HG02870 (cell line): Measurements from ENCODE around the gene DCLK1.

ENCODE experiments used
- ATAC-seq: cut with Tn5 transposase; IDR thresholded peaks from one replicate; pipeline ENCODE4 v1.9.1; 2021; ENCODE audit warnings: mild to moderate bottlenecking, moderate library complexity; ENCODE audit not compliant: unreplicated experiment

Gene DCLK1

DNA sequence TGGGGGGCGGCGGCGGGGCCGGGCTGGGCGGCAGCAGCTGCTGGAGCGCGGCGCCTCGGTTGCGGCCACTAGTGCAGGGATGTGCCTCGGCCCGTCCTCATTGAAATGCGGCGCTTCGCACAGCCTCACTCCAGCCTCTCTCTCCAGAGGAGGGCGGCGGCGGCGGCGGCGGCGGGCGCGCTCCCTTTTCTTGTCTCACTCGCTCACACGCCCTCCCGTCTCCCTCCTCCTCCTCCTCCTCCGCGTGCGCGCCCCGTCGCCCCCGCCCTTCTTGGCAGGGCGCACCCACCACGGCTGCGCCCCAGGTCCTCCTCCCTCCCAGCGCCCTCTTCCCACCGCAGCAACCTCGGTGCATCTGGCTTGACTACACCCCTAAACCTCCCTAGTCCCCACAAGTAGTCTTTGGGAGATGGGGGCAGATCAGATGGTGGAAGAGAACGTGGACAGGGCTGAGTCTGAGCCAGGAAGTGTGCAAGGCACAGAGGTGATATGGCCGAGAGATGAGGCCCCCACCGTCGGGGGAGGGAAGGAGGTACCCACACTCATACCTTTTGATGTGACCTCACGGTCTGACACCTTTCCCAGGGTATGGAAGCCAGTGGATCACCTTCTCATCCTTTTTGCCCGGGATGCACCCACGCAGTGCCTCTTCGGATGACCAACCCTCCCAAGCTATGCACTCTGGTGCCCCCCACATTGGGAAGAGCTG lies at the start of gene DCLK1:
TSS of gene DCLK1 (minus strand) at position 161 of the 709 bp plus-strand sequence.
- no peak for ATAC-seq

DNA sequence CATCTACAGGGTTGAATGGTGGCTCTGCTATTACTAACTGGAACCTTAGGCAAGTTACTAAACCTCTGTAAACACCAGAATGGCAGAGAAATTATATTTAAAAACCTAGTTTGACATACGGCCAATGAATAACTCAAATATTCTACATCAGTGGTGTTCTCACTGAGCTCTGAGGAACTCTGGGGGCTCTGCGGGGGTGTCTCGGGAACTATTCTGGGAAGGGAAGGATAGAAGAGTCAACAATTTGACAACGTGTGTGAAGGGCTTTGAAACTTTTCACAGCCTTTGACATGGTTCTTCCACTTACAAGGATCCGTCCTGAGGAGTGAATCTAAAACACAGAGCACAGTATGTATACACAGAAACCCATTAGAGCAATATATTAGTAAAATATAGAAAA lies 44.4 kb upstream of the DCLK1 start:
- ATAC-seq = no peak

- no peak for ATAC-seq
Observed at GRCh38 chr13:36174923-36175322, 43.7 kb upstream of the DCLK1 start.

DNA sequence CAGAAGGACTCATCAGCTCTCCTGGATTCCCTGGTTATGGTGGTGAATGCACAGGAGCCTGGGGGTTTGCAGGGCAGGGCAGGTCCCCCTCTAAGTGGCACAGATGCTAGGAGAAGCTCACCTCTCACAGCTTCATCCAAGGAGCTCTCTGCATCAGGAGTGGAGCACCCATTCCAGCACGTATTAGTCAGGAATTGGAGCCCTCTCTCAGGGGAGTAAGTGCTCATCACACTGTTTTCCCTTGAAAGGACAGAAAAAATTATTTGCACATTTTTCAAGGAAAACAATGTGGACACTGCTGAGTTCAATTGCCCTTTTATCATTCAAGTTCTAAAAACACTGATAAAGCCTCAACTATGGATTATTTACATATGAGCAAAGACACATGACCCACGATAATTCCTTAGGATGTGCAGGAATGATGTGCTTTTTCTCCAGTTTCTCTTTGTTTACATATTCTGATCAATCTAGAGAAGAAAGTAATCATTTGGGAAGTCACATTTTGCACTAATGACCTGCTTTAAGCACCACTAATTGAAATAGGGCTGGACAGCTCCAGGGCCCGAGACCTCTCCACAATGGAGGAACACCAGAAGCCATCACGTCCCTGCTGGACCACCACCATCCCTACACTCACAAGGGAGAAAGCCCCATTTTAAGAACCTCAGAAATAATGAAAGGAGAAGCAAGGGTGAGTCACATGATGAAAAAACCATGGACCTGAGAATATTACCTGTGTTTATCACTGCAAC lies 42.6 kb upstream of the DCLK1 start:
- no peak for ATAC-seq

DNA sequence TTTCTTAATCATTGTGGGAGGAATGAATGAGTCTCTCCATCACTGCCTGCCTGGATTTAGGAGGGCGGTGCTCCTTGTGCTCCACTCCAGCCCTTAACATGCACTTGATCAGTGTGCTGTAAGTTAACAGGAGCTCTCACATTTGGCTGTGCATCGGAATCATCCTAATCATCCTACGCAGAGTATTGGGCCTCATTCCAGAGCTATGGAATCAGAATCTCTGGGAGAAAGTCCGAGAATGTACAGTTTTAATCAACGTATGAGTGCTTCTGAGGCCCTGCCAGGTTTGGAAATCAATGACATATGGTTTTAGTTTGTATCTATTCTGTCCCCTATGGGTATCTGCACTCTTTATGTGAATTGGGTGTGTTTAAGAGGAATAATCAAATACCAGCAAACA lies 34.9 kb upstream of the DCLK1 start:
- ATAC-seq = no peak

- ATAC-seq = no peak
Observed at GRCh38 chr13:36163809-36164308, 32.7 kb upstream of the DCLK1 start.

GRCh38 chr13:36163286-36163685 lies 32.1 kb upstream of the DCLK1 start:
- ATAC-seq = no peak

DNA sequence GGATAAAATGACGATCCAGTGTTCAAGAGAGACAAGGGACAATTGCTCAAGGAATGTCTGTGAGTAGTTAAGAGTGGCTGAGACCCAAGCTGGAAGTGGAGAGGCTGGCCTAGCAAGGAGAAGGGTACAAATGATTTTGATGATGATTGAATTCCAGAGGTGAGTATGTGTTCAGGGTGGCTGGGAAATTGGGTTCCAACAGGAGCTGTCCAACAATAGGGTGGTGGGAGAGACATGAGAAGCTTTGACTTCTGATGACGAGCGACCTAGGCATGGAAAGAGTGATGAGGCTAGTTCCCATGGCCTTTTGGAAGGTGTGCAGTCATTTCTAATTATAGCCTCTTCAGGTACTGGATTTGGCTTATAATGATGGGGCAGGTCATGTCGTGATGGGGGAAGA lies 29.1 kb upstream of the DCLK1 start:
- ATAC-seq = no peak

DNA sequence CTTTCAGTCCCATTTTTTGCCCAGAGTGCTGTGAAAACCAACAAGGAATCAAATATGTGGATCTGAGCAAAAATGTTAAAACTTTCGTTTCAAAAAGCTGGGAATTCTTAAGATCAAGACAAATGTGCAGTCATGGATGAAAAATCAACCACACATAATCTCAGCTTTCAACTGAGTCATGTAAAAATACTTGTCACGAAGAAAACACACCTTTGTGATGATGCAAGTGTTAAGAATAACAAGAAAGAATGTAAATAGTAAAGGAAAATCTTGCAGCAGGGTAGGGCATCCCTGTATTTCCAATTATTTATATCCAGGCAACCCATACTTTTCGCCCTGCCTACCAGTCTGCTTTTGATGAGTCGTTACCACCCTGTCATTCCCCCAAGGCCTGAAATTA lies 27.4 kb upstream of the DCLK1 start:
- ATAC-seq = no peak

DNA sequence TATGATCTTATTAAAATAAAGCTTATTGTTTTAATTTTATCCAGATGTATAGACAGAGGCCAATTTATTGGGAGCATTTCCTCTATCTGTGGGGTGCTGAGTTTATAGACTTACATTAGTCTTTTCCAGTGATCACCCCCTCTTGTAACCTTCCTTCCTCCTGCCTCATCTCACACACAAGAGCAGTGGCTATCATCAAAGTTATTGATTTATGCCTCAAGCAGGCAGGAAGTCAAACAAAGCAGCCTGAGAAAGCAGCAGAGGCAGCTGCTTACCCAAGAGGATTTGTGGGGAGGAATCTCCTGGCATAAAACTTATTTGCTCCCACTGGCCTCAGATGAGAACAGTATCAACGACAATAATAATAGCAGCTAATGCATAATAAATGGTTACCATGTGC lies 26.3 kb upstream of the DCLK1 start:
- ATAC-seq = no peak

- ATAC-seq = no peak
Observed at GRCh38 chr13:36154567-36155291, 23.5 kb upstream of the DCLK1 start.

DNA sequence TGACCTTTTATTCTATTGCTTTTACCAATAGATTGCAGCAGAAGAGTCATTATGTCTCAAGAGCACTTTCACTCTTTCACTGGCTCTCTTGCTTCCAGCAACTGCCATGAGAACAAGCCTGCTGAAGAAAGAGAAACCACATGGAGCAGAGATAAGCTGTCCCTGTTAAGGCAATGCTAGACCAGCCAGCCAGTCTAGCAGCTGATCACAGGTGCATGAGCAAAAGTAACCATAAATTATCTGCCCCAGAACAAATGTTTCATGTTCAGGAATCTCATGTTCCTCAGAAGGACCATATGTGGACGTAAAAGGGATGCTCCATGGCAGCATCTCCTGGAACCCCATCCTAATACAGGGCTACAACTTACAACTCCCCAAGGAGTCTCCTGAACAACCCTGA lies 20.4 kb upstream of the DCLK1 start:
- ATAC-seq = no peak

- no peak for ATAC-seq
Observed at GRCh38 chr13:36148446-36148845, 17.3 kb upstream of the DCLK1 start.

DNA sequence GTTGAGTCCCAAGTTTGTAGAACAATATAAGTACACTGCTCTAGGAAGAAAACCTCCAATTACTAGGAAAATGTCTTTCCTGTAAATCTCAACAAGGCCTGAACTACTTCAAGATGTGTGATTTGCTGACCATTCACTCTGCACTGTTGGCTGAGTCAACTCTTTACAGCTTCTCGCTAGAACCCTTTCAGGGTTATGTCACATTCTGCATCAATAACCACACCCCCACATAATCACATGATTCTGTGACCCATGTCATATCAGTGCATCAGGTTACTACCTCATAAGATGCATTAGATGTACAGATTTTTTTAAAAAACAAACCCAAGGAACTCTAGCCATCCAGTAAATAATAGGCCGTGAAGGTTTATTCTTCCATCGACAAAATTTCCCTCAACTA lies 16.1 kb upstream of the DCLK1 start:
- ATAC-seq = no peak

GRCh38 chr13:36146511-36147269 lies 15.5 kb upstream of the DCLK1 start:
- ATAC-seq = no peak

DNA sequence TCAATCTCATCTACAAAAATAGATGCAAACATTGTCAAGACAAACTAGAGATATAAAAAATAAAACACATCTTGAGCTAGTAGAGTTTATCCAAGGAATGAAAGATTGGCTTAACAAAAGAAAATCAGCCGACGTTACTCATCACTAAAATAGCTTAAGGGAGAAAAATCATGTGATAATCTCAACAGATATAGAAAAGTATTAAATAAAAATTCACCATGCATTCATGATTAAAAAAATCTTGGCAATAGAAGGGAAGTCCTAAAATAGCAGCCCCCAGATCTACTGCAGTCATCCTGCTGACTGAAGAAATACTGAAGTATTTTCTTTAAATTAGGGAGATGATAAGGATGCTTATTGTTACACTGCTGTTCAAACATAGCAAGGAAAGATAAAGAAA lies 12.6 kb upstream of the DCLK1 start:
- ATAC-seq = no peak

DNA sequence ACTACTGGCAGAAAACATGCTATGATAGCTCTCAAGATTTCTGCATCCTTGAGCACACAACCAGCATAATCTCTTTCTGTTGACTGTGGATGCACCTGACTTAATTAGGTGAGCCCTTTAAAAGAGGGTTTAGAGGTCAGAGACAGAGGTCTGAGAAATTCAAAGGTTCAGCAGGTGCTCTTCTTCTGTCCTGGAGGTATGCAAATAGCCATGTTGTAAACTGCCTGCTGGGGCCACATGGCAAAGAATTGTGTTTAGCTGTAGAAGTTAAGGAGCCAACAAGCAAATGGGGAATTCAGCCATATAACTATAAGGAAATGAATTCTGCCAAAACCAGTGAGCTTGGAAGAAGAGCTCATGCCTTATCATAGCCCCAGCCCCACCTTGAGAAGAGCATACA lies 11.6 kb upstream of the DCLK1 start:
- no peak for ATAC-seq

GRCh38 chr13:36135876-36136275 lies 4.7 kb upstream of the DCLK1 start:
- no peak for ATAC-seq

DNA sequence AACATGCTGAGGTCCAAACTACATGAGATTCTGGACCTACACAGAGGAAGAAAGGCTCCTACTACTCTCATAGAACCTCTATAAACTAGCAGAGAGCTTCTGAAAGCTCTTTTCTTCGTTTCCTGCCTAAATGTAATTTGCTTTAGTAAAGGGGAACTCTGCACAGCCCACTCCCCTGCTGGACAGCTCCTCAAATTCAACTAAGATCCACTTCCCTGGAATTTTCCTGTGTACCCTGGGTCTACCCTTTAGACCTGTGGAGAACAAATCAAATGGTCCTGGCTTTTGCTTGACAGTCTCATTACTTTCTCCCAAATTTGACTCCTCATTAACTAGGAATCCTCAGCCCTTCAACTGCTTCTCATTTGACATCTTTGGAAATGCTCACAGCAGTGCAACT lies 3.5 kb upstream of the DCLK1 start:
- ATAC-seq = no peak

- ATAC-seq = no peak
Observed at GRCh38 chr13:36133950-36134626, 2.9 kb upstream of the DCLK1 start.
